DMS153 (cell line): ENCODE results near the gene EHMT2.

Experiments used
- DNase-seq: peaks from one replicate; lab custom pipeline; 2025; lab: John Stamatoyannopoulos, UW

Gene EHMT2

DNA sequence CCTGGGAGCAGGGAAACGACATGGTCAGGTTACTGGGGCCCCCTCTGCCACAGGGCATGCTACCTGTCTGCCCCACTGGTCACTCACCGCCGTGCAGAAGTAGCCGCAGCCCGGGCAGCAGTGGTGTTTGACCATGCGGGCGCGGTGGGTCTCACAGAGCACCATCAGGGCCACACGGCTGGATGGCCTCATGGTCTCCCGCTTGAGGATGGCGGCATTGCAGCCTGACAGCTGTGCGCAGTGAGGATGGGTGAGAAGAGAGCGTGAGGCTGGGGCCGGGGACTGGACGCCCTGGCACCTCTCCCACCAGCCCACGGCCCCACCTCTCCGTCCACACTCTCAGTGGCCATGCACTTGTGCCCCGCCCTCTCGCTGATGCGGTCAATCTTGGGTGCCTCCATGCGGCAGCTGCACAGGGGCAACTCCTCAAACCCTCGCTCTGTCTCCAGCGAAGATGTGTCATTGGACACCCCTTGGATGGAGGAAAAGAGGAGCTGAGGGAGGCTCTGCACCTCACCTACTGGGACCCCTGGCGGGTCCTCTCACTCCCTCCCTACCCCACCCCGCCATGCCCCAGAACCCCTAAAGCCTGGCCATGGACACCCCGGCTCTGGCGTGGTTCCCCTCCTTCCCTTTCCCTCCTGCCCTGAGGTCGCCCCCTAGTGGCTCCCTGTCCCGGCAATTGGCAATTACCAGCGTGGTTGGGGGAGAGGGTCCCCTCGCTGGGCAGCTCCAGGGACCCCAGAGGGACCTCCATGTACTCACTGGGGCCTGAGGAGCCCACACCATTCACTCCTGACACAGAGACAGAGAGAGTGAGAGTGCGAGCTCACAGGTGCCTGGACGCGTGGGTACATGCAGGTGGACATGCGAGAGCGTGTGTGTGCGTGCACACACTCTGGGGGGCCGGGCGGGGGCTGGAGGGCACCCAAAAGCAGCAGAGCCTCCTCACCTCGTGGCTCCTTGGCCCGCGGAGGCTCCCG, 8.9 kb downstream of the EHMT2 start:
- no peak for DNase-seq

DNA sequence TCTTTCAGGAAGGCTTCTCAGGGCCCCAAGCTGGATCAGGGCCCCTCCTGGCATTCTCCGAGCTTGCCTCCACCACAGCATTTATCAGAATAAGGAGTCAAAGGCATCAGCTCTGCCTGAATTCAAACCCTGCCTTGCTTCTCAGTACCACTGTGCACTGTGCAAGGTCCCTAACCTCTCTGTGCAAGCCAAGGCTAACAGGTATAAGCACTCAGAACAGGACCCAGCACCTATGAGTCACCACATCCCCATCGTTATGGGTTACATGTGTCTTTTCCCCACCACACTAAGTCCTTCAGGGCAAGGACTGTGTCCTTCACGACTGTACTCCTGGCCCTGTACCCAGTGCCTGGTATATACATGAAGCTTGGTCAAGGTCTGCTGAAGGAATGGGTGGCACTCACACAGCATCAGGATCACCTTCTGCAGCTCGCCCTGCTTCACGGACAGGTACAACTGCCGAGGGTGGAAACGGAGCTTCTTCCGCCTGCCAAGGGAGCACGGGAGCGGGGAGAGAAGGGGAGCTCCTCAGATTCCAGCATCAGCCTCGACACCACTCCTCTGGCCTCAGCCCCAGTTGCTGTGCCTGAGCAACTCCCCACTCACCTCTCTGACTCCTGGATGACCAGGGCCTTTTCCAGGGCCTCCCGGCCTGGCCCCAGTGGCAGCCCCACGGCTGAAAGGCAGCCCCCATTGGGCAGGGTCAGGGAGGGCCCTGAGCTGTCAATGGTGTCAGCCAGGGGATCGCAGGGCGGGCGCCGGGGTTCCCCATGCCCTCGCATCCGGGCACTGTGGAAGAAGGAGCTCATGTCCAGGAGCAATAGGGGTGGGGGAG, 10.1 kb downstream of the EHMT2 start:
- no peak for DNase-seq

DNA sequence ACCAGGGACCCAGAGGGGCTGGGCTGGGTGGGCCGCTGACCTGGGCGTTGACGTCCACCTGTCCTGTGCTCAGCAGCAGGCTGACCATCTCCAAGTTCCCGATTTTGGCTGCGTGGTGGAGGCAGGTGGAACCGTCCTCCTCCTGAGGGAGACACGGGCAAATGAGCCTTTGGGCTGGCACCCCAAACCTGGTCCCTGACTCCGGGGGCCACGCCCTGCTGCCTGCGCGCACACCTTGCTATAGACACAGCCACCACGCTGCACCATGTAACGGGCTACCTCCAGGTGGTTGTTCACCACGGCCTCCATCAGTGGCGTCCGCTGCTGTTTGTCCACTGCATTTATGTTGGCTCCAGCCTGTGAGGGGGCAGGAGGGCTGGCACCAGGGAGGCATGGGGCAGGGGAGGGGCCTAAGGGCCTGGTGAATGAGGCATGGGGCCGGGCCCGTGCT, 10.9 kb downstream of the EHMT2 start:
- no peak for DNase-seq

DNA sequence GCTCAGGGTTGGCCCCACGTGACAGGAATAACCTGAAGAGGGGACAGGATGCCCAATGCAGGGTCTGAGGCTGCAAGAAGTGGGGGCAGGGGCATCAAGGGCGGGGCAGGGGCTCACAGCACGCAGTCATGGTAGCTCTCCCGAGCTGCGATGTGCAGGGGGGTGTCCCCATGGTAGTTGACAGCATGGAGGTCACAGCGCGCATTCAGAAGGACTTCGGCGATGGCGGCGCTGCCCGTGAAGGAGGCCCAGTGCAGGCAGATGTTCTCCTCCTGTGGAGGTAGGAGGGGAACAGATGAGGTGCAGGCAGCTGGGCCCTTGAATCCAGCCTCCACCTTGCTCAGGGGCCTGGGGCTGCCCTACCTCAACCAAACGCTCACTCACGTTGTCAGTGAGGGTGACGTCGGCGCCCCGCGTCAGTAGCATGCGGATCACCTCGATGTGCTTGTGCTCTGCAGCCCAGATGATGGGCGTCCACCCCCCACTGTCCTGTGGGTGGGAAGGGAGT, 12.9 kb downstream of the EHMT2 start:
- DNase-seq = no peak

DNA sequence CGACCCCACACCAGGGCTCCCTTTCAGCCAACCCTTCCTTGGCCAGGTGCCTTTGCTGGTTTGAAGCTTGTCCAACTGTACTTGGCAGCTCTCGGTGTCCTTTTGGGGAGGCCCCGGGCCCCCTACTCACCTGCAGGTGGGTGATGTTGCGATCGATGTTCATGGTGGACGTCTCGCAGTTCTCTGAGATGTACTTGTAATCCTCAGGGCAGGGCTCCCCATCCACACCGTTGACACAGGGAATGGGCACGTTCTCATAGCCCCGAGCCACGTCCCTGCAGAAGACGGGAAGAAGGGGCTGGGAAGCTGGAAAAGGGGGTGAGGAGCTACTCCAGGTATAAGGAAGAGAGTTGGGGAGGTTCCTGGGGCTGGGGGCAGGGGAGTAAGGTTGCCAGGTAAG, 13.8 kb downstream of the EHMT2 start:
- DNase-seq = no peak

DNA sequence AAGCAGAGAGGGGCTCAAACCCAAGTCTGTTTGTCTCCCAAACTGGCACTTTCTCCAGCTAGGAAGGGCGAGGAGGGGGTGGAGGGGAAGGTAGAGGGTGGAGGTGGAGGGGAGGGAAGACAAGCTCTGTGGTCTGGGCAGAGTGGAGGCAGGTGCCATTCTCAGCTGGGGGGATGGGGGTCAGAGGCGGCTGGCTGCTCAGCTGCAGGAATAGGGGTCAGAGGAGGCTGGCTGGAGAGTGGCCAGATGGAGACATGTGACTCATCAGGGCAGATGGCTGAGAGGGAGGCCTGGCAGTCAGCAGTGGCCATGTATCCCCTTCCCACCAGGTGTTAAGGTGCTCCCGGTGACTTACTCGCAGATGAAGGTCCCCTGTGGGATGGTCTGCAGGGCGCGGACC, 15.2 kb downstream of the EHMT2 start:
- no peak for DNase-seq

DNA sequence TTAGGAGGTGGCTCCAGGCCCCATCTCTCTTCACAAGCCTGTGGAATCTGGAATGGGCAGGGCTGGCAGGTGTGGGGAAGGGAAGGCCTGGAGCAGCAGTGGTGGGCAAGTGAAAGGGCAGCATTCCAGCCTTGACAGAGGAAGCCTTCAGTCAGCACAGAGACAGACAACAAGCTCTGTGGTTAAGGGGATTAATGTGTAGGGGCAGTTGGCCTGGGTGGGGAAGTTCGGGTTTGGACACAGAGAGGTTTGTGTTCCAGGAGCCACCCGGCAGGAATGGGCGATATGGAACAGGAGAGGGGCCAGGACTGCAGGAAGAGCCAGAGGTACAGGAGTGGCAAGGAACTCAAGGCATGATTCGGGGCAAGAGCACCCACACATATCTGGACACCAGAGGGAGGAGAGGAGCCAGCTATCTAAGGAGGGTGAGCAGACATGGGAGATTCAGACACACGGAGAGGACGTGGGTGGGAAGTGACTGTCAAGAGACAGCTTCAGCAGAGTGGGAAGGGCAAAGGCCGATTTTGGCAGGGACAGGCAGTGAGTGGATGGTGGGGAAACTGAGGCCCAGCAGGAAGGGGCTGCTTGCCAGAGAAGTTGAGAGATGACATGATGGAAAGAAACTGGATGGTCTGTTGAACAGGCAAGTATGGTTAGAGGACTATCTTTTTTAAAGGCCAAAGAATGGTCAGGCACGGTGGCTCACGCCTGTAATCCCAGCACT, 16.2 kb downstream of the EHMT2 start:
- no peak for DNase-seq

DNA sequence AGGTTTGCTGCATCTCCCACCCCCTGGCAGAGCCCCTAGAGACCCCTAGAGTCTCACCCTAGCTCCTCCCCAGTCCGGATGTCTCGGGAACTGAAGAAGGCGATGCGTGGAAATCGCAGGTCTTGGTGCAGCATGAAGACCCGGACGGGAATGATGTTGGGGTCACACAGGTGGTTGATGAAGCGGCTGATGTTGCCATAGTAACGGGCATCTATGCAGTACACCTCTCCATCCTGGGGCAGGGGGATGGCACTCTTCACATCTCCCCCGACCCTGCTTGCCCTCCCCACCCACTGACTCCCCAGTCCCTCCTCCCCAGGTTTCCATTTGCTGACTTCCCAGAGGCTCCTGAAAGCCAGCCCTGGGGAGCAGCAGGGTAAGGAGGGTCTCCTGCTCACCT, 16.9 kb downstream of the EHMT2 start:
- DNase-seq = no peak

DNA sequence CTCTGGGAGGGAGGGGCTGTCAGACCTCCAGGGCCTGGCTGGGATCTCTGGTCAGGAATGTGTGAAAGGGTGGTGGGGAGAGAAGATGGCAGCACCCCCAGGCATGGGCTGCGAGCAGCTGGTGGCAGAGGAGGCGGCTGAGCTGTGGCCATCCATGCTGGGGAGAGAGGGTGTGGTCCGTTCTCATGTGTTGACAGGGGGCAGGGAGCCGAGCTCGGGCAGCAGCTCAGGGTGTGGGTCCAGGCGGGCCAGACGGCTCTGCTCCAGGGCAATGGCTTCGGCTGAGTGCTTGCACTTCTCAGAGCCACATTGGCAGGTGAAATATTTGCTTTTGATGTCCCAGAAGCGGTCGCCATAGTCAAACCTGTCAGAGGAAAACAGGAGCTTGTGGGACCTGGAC, 17.6 kb downstream of the EHMT2 start:
- no peak for DNase-seq

DNA sequence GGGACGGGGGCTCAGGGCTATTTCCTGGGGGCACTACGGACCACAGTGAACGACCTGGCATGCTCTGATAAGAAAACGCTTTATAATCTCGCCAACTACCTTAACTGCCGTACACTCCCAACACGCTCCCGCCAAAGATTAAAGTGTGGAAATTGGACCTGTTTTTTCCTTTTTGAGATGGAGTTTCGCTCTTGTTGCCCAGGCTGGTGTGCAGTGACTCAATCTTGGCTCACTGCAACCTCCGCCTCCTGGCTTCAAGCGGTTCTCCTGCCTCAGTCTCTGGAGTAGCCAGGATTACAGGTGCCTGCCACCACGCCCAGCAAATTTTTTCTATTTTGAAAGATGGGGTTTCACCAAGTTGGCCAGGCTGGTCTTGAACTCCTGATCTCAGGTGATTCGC, 18.4 kb downstream of the EHMT2 start:
- DNase-seq = no peak

DNA sequence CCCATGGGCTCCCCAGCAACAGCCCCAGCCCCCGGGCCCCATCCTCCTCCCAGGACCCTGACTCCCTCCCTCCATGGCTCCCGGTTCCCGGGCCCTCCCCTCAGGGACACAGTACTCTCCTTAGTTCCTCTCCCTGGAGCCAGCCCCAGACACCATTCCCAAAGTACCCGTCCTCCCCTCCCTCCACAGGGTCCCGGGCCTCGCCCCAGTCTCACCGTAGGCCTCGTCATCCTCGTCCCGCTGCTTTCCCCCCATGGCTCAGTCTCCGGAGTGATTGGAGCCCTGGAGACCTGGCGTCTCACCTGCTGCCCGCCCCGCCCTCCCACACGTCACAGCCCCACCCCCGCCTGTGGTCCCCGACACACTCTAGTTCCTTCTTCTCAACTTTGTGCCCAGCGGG, 18.8 kb downstream of the EHMT2 start, which contains the start of gene SLC44A4:
TSS of gene SLC44A4 (minus strand) at position 272 of the 400 bp plus-strand sequence. CDS start at position 255, 17 bp downstream.
- DNase-seq = no peak

DNA sequence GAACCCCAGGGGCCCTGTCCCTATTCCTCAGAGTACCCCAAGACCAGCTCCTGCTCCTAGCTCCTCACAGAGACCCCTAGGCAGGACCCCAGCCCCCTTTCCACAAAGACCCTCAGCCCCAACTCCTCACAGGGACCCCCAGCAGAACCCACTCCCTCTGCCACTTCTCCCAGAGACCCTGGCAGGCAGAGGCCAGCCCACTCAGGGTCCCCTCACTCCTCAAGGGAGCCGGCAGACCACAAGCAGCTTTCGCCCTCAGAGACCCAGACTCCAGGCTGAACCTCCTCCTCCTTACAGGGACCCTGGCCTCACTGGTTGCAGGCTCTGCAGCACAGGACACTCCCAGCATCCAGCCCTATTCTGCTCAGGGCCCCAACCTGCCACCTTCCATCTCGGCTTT, 19.3 kb downstream of the EHMT2 start:
- DNase-seq = no peak

DNA sequence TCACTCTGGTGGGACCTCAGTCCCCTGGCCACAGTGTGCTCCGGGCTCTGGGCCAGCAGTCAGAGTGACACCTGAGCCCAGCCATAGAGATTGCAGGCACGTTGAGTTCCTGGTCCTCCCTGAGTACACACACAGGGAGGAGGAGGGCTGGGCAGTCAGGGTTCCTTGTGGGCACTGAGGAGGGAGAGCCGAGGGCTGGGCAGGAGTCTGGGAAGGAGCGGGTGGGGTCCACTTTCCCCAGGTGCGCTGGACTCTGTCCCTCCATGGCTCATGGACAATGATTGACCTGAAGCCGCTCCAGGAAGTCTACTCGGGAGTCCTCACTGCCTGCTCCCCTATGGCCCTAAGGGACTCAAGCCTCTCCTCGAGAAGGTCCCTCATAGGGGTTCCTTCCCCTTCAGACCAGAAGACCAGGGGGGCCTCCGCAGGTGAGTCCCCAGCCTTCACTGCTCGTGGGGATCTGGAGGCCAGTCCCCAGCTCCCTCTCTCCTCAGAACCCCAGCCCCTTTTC, 19.8 kb downstream of the EHMT2 start:
- peak; percentile 62 for DNase-seq

DNA sequence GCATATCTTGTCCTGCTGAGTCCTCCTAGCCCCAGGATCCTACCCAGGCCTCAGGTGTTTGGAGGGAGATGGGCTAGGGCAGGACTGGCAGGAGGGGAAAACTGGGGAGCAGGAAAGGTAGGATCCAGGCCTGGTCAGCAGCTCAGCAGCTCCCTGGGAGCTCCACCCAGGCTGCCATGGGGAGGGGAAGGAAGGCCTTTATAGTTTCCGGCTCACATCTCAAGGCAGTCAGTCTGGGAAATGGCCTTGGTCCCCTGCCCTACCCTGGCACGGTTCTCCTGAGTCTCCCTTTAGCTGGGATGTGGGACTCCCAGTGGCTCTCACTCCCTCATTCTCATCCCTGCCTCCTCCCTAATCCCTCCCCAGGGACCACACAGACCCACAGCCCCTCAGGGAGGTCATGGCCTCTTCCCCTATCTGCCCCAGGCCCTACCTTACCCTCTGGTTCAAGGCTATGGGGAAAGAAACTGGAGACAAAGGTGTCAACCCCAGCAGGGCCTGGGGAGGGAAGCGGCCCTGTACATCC, 20.3 kb downstream of the EHMT2 start:
- DNase-seq = no peak

DNA sequence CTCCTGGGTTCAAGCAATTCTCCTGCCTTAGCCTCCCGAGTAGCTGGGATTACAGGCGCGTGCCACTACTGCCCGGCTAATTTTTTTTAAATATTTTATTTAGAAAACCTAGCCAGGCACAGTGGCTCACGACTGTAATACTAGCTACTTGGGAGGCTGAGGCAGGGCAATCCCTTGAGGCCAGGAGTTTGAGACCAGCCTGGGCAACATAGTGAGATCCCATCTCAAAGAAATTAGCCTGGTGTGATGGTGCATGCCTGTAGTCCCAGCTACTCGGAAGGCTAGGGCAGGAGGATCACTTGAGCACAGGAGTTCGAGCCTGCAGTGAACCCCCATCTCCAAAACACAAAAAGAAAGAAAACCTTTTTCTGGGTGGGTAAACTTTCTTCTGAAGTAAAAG, 21.1 kb downstream of the EHMT2 start:
- DNase-seq = no peak

DNA sequence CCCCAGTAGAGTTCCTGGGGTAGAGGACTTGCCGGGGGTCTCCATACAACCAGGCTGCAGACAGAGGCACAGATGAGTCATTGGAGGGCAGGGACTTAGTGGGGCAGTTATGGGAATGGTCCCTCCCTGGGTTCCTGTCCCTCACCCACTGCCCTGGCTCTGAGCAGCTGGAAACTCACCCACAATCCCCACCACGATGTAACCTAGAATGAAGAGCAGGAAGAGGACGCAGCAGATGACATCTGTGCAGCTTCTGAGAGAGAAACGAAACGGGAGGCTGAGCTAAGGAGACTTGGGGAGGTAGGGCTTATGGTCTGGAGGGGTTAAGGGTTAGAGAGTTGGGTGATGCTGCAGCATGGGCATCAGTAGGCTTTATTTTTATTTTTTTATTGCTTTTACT, 21.6 kb downstream of the EHMT2 start:
- DNase-seq = no peak

DNA sequence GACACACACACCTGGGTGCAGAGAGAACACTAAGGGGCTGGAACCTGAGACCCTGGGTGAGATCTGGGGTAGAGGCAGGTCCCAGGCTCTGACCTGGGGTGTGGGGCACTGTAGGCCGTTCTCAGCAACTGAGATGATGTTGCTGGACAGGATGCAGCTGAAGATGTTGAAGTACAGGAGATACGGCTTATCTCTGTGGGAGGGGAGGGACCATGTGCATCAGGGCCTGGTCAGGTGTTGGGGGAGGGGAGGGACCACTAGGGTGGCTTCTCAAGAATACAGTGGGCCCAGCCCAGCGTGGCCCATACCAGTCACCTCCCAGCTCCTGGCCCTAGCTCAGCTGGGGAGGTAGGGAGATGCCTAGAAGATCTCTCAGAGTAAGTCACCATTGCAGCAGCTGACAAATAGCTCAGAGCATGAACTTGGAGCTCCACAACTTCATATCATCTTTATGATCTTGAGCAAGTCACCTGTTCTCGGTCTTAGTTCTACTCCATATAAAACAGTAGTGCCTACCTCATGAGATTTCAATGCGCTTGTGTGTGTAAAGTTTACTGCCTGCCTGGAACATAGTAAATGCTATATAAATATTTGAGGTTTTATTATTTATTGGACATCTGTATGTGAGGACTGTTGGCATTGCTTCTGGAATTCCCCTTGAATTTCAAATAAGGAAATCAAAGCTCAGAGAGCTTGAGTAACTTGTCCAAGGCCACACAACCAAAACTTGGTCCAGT, 22.5 kb downstream of the EHMT2 start:
- no peak for DNase-seq

DNA sequence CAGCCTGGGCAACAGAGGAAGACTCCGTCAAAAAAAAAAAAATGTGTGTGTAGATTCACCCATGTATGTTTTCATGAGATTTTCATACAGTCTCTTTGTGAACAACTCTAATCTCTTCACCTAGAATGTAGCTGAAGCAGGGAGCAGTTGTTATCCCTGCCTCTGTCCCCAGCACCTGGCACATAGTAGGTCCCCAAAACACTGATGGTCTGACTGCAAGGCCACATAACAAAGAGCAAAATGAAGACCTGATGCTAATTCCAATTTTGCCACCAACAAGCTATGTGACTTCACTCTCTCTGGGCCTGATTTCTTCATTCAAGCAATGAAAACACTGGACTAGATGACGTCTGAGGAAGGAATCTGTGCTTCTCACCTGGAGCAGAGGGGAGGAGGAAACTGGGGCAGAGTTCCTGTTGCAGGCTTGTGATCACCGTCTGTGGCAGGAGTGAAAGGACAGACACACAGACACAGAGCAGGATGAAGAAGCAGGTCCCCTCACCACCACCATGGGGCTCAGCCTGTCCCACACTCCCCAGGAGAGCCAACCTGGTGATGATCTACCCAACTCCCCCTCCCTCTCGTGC, 23.3 kb downstream of the EHMT2 start:
- no peak for DNase-seq

DNA sequence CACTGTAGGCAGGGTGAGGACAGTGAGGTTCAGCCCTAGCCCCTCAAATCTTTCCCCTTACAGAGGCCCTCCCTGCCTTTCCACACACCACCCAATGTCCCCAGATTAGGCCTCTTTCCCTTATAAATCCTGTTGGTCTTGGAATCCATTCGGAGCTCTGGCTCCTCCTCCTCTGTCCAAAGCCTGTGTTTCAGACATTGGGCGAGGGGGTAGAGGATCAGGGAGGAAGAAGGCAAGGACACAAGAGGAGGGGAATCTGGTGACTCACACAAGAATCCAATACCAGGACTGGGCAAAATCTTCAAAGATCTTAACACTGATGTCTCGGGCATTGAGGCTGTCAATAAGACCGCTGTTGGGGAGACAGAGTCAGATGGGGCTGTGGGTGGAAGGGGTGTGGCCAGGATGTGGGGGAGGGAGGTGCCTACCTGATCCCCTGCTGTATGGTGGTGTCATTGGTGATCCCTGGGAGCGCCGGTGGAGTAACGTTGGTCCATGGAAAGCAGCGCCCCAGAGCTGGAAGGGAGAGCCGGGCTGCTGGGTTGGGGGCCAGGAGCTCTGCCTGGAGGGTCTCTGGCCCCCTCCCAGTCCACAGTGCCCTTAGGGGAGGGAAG, 26.3 kb downstream of the EHMT2 start:
- no peak for DNase-seq

DNA sequence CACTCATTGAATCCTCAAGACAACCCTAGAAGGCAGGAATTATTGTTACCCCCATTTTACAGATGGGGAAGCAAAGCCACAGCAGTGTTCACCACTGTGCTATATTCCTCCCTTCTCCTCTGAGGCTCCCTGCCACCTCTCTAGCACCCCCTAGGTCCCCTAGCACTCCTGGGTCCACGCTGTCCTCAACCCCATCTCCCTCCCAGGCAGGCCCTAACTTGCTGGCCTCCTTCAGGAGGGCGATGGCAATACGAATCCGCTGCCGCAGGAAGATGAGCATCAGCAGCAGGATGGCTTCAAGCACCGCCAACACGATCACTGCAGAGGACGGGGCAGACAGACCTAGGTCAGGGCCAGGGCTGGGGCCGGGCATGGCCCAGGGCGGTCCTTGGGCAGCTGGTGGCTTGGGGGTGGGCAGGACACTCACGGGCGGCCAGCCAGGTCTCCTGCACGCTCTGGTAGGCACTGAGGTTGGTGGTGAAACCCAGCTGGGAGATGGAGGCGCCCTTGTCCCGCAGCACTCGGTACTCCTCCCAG, 27.0 kb downstream of the EHMT2 start:
- DNase-seq = no peak
